Fibroblast of villous mesenchyme (primary cell): ENCODE data around the gene IGF1R. TPM values are rescaled to one million over a fixed set of nuclear protein-coding genes. Genes with fewer than 3 reads are reported as not detected.

ENCODE experiments used
- DNase-seq: peaks from one replicate; pipeline ENCODE4 v3.0.0-alpha.2; 2010; ENCODE audit warnings: low read depth
- H3K4me3 ChIP-seq: 2 replicates; pipeline ENCODE4 v1.5.1; 2011; ENCODE audit warnings: low read depth, mild to moderate bottlenecking, low read length
- total RNA-seq: library from RNA; depleted of rRNA; stranded (reverse); fragments of >200 nt; gene quantifications from 2 replicates; pipeline ENCODE4 v1.2.3, GENCODE V29; 2012
- TF ChIP-seq, protein P1 (sequence below): IDR thresholded peaks from 2 replicates; pipeline ENCODE4 v1.5.1; 2012; ENCODE audit warnings: low read depth, mild to moderate bottlenecking, low read length; ENCODE audit not compliant: insufficient read depth

The IGF1R gene
- total RNA-seq, 1 donor = 19.4 TPM

DNA sequence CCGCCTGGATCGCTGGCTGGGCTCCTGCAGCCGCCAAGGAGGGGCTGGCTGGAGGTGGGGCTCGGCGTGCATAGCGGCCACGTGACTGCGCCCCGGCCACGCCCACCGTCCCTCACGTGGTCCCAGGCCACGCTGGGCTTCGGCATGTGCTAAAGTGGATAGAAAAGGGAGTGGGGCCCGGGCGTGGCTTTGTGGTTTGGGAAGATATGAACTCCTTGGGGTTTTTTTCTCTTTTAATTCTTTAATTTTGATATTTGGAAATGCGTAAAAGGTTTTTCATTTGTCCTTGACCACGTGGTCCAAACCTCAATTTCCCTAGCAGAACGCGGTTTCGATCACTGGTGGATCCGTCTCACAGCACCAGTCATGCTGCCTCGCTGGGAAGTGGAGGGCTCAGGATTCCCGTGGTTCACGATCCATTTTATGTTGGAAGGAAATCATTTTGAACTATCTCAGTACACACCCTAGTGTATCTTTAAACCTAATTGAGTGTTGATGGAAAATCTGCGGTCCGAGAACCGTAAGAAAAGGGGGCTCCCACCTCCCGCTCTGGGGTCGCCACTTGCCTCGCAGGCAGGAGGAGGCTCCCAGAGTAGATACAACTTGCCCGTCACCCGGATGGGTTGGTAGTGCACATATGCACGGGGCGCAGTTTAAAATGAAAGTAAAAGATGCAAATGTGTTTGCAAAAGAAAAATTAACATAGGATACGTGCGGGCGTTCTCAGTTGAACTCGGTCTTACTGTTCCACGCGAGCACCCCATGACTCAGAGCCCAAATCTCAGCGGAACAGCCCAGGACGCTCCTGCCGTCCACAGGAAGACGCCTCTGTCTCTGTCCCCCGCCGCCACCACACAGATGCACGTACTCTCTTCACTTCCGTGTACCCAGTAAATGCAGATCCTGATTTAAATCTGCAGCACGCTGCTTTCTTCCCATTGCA, 217.3 kb downstream of the IGF1R start:
- TF ChIP-seq, protein P1, sequence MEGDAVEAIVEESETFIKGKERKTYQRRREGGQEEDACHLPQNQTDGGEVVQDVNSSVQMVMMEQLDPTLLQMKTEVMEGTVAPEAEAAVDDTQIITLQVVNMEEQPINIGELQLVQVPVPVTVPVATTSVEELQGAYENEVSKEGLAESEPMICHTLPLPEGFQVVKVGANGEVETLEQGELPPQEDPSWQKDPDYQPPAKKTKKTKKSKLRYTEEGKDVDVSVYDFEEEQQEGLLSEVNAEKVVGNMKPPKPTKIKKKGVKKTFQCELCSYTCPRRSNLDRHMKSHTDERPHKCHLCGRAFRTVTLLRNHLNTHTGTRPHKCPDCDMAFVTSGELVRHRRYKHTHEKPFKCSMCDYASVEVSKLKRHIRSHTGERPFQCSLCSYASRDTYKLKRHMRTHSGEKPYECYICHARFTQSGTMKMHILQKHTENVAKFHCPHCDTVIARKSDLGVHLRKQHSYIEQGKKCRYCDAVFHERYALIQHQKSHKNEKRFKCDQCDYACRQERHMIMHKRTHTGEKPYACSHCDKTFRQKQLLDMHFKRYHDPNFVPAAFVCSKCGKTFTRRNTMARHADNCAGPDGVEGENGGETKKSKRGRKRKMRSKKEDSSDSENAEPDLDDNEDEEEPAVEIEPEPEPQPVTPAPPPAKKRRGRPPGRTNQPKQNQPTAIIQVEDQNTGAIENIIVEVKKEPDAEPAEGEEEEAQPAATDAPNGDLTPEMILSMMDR = no peak
- H3K4me3 ChIP-seq = peak overlapping the region; percentile 60
- peak; percentile 87 for DNase-seq

- H3K4me3 ChIP-seq = peak overlapping the region; percentile 60
- TF ChIP-seq, protein P1 = no peak
- peak; percentile 96 for DNase-seq
Measured at GRCh38 chr15:98866511-98866910, 218.2 kb downstream of the IGF1R start.

- DNase-seq = no peak
- TF ChIP-seq, protein P1 = no peak
- H3K4me3 ChIP-seq = no peak overlapping the region
Measured at GRCh38 chr15:98868564-98868963, 220.2 kb downstream of the IGF1R start.

- DNase-seq = no peak
- TF ChIP-seq, protein P1 = no peak
- no peak overlapping the region for H3K4me3 ChIP-seq
Measured at GRCh38 chr15:98870788-98871187, 222.4 kb downstream of the IGF1R start.

- TF ChIP-seq, protein P1 = no peak
- H3K4me3 ChIP-seq = no peak overlapping the region
- DNase-seq = no peak
Measured at GRCh38 chr15:98872774-98873173, 224.4 kb downstream of the IGF1R start.

- DNase-seq = peak; percentile 90
- TF ChIP-seq, protein P1 = no peak
- H3K4me3 ChIP-seq = peak overlapping the region; percentile 32
Measured at GRCh38 chr15:98873441-98874218, 225.3 kb downstream of the IGF1R start.
